GDM1 (cell line): Measurements from ENCODE around the gene AQP6.

Experiments used
- DNase-seq: peaks from one replicate; lab custom pipeline; 2025; lab: John Stamatoyannopoulos, UW

AQP6 gene

DNA sequence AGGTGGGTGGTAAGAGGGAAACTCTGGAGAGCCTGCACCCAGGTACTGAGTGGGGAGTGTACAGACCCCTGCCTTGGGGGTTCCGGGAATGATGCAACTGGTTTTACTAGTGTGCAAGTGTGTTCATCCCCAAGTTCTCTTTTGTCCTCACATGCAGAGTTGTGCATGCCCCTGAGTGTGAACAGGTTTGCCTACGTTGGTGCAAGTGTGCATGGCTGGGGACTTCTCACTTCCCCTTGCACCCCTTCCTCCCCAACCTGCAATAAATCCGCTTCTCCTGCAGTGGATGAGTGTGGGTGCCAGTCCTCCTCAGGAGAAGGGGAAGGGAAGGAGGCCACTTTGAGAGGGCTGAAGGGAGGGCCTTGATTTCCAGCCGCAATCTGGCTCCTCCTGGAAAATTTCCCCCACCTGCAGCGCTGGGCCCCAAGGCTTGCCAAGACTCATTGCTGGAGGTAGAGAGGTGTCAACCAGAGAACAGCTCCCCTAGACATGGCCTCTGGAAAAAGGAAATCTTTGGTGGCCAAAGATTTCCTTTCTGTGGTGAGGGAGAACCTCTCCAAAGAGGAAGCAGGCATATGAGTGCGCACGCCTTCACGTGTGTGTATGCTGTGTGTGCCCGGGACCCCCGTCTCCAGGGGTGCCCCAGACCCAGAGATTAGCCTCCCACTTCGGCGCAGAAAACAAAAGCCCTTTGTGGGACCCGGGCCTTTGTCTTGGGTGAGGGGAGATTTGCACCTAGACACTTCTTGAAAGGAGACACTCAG is 16.7 kb upstream of the AQP6 start:
- peak; percentile 41 for DNase-seq

DNA sequence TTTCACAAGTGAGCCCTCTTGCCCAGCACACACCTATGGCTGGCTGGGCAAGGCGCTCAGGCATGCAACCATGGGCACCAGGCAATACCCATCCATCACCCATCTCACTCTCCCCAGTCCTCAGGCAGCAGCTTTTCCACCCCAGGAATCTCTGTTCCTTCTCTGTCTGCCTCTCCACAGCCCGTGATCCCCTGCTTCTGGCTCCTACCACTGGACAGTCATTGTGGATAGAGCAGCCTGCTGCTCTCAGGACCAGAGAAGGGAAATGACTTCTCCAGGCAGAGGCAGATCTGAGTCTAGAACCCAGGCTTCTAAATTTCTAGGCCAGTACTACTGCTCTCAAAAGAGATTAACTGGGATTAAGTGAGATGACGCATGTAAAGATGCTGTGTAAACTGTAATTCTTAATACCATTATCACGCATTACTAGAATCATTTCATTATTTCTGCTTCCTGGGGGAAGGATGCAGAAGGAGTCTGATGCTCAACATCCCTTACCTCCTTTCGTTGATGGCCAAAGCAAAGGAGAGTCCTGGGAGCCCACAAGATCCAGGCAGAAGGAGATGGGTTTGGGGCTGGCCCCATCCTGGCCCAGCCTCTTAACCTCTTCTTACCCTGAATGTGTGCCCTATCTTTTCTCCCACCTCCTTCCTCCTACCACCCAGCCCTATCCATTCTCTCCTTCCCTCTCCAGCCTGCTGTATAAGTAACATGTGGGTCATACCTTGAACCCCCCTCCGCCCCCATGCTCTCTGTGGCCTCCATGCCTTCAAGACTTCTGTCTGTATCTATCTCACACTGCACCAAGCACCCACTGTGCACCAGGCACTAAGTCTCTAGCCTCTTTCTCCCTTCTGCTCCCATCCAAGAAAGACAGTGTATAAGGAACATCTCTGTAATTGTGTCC is 15.8 kb upstream of the AQP6 start:
- no peak for DNase-seq

- DNase-seq: no peak
These were observed 15.2 kb upstream of the AQP6 start for GRCh38 chr12:49957570-49957967.

DNA sequence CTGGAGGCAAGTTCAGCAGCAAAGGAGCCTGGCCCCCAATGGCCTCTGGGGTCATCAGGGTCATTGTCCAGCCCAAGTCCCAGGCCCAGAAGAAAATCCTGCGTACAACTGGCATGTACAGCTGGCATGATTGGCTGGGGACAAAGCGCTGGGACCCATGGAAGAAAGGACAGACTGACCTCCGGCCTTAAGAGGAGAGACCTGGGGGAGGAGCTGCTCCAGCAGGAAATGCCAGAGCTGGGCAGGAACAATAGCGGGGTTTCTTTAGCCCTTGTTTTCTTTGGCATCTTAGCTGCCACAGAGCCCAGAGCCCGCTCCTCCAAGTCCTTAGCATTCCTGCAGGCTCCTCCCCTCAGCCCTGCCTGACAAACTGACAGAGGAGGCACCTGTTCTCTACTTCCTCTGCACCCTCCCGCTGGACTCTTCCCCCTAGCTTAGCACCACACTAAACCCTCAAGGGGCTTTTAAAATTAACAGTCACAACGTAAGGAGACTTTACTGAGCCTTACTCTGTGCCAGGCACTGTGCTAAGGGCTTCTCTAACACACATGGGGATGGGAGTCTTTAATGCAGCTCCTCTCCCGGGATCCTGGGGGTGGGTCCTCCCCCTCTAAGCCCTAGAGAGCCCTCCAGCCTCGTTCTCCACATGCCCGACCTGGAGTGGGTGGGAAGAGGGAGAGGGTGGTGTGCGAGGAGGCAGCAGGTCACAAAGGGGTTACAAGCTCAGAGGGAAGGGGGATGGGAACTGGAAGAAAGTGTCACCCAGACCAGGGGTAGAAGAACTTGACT is 12.9 kb upstream of the AQP6 start:
- no peak for DNase-seq

DNA sequence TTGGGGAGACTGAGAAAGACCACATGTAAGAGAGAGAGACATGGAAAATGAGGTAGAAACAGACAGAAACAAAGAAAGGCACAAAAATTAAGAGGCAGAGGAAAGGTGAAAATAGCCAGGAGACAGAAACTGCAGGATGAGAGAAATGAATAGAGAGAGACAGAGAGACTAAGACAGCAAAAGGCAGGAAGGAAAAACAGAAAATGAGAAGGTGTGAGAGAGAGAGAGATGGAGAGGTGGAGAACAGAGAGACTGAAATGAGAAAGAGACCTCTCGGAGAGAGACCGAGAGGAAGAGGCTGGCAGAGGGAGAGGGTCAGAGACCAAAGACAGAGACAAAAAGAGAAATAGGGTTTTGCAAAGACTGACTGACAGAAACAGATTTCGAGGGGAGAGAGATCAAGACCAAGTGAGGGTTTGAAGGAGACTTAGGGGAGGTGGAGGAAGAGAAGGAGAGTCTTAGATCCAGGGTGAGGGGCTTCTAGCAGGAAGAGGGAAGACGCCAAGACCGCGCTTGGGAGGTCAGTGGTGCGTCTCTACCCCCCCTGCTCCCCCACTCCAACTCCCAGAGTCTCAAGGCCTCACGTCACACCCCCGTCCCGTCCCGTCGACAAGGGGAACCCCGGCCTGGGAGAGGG is 12.2 kb upstream of the AQP6 start:
- DNase-seq: no peak

GRCh38 chr12:49961111-49961922 is 11.4 kb upstream of the AQP6 start, which contains the start of gene AQP5:
AQP5 (plus strand) TSS chr12:49961872; CDS start chr12:49962018, 146 bp downstream.
- no peak for DNase-seq

- DNase-seq: no peak
These were observed 10.6 kb upstream of the AQP6 start for GRCh38 chr12:49961993-49962764.

- DNase-seq: no peak
These were observed 9.6 kb upstream of the AQP6 start for GRCh38 chr12:49962861-49963765.

GRCh38 chr12:49963976-49964815 is 8.6 kb upstream of the AQP6 start:
- no peak for DNase-seq

DNA sequence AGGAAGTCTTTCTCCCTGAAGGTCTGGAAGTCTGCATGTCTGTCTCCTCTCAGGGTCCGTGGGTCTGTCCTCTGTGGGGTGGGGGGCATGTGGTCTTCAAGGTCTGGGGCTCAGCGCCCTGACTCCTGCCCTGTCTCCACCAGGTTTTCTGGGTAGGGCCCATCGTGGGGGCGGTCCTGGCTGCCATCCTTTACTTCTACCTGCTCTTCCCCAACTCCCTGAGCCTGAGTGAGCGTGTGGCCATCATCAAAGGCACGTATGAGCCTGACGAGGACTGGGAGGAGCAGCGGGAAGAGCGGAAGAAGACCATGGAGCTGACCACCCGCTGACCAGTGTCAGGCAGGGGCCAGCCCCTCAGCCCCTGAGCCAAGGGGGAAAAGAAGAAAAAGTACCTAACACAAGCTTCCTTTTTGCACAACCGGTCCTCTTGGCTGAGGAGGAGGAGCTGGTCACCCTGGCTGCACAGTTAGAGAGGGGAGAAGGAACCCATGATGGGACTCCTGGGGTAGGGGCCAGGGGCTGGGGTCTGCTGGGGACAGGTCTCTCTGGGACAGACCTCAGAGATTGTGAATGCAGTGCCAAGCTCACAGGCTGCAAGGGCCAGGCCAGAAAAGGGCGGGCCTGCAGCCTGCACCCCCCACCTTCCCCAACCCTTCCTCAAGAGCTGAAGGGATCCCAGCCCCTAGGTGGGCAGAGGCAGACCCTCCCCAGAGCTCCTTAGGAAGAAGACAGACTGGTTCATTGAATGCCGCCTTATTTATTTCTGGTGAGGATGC is 7.7 kb upstream of the AQP6 start:
- no peak for DNase-seq

GRCh38 chr12:49965836-49966235 is 6.9 kb upstream of the AQP6 start:
- DNase-seq: no peak

GRCh38 chr12:49966511-49967041 is 6.2 kb upstream of the AQP6 start:
- DNase-seq: no peak

DNA sequence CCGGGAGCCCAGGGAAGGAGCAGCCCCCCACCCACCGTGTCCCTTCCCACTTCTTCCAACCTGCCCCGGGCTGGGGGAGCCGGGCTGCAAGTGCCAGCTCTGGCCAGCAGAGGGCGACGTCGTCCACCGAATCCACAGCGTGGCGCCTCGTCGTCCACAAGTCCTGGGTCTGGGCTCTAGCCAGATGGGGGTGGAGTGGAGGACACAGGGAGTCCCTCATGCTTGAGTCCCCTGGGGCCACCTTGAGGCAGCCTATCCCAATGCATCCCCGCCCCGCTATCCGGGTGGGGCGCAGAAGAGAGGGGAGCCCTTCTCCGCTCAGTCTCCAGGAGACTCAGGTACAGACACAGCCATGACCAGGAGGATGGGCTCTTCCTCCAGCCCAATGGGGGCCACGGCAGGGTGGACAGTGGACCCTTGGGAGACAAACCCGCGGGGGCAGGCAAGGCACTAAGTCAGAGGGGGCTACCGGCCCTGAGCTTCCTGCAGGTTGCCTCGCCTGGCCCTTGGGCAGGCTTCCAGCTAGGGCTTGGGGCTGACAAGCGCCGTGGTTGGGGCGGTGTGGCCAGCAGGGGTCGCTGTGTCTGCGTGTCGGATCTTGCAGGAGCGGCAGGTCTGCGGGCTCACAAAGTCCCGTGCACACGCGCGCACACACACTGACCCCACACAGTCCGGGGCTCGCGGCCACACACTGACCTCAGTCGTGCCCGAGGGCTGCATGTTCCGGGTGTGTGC is 5.5 kb upstream of the AQP6 start:
- peak; percentile 75 for DNase-seq

GRCh38 chr12:49967777-49968250 is 4.9 kb upstream of the AQP6 start:
- no peak for DNase-seq

DNA sequence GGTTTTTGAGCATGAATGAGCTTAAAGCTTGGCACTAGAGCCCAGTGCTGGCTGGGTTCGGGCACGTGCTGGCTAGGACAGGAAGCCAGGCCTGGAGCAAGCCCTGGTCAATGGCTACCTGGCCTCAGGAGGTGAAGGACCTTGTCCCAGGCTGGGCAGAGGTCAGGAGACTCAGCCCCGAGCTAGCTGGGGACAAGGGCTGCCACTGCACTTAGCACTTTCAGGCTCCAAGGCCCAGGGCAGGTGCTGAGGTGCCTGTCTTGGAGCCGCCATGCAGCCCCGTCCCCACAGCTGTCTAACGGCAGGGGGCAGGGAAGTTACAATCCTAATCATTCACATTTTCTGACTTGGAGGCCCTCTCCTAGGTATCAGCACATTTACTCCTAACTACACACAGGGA is 4.3 kb upstream of the AQP6 start:
- no peak for DNase-seq

- DNase-seq: no peak
These were observed 3.7 kb upstream of the AQP6 start for GRCh38 chr12:49969027-49969426.
